Prostate gland (tissue), 2 donors: Measurements from ENCODE around the gene BCL2A1. TPM values are rescaled to one million over a fixed set of nuclear protein-coding genes. Genes with fewer than 3 reads are reported as not detected.

Experiments used
- DNase-seq: peaks from one replicate; pipeline ENCODE4 v3.0.0-alpha.2; 2019; ENCODE audit warnings: low spot score
- H3K27ac ChIP-seq, 2 donors: fragments of 200-600 bp; sonication (generic); 2 replicates each; pipeline ENCODE4 v1.5.1; 2017 to 2019
- H3K27me3 ChIP-seq: fragments of 200-600 bp; sonication (generic); replicated peaks from 2 replicates; pipeline ENCODE4 v1.5.1; 2019; ENCODE audit not compliant: insufficient read depth
- H3K36me3 ChIP-seq, 2 donors: fragments of 200-600 bp; sonication (generic); 1 replicate in 1 of 2; 2 replicates in 1 of 2; pipeline versions ENCODE4 v1.5.1 to v1.8.1; 2017 to 2019
- H3K4me1 ChIP-seq: fragments of 200-600 bp; sonication (generic); replicated peaks from 2 replicates; pipeline ENCODE4 v1.5.1; 2019
- H3K4me3 ChIP-seq, 2 donors: fragments of 200-600 bp; sonication (generic); 2 replicates each; pipeline ENCODE4 v1.5.1; 2017 to 2019
- H3K9me3 ChIP-seq: fragments of 200-600 bp; sonication (generic); 2 replicates; pipeline ENCODE4 v1.5.1; 2017
- POLR2A ChIP-seq: fragments of 450-650 bp; IDR thresholded peaks from one replicate; pipeline ENCODE4 v1.6.1; 2016; ENCODE audit warnings: antibody characterized with exemption, mild to moderate bottlenecking
- POLR2AphosphoS5 ChIP-seq: sonication (generic); formaldehyde crosslinking; IDR thresholded peaks from one replicate; pipeline ENCODE4 v1.6.1; 2017; ENCODE audit warnings: antibody characterized with exemption
- WGBS: methylation state at CpG from one replicate; pipeline ENCODE4 v1.1.5; 2018; 5-methylcytosine and 5-hydroxymethylcytosine counted together
- intact Hi-C: fragments of 100-400 bp; cut with DNase I; formaldehyde crosslinking; loops from one replicate; pipeline ENCODE4 v1.14.2; 2022
- total RNA-seq, 2 donors: library from RNA; depleted of rRNA; stranded (reverse); fragments of >200 nt; gene quantifications; one replicate each; pipeline ENCODE4 v1.1.0, GENCODE V29; 2016
- TF ChIP-seq, protein P1 (sequence below), 4 experiments: fragments of 200-600 bp in 2 of 4; fragments of 450-650 bp in 2 of 4; sonication (generic) in 2 of 4; IDR thresholded peaks; 1 replicate in 3 of 4; 2 replicates in 1 of 4; pipeline ENCODE4 v1.5.1; 2016 to 2019; ENCODE audit warnings: antibody characterized with exemption in 4 of 4, mild to moderate bottlenecking in 2 of 4, moderate library complexity in 2 of 4

Gene BCL2A1
- total RNA-seq, 2 donors from 2014 or later, result 0.57 to 2.7 TPM

DNA sequence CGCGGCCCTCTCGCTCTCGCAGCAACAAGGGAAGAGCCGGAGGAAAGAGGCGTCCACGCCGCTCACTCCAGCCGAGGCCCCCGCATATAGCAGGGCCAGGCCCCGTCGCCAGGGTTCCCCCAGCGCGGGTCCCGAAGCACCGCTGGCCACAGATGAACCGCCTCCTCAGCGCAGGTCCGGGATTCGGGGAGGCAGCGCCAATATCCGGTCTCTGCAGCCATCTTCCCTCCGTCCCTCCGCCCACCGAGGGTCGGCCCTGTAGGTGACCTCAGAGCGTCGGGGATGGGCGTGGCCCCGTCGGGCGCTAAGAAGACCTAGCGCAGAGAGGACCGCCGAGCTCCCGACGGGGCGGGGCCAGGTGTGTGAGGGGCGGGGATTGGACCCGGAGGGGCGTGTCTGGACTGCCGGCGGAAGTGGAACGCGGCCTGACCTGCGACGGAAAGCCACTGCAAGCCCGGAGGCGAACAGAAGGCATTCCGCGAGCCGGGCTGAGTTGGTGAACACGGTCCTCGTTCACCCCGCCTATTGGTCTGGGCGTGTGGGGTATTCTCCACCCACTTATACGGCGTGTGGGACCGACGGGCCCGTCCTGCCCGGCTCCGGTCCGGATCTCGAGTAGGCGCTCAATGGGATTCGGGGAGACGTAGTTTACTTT is 47.4 kb downstream of the BCL2A1 start:
- peak; percentile 96 for DNase-seq
- H3K4me1 ChIP-seq, result no peaks in the 10 kb centered on the region
- peak overlapping the region; percentile 66 to 84 for H3K4me3 ChIP-seq
- H3K27ac ChIP-seq, result peak overlapping the region; percentile 91 to 96
- no peaks in the 10 kb centered on the region for H3K9me3 ChIP-seq
- H3K27me3 ChIP-seq, result no peaks in the 10 kb centered on the region
- peaks cover 0 to 5% of the 10 kb centered on the region in 2 donors for H3K36me3 ChIP-seq
- under 1% methylated on average over 55 of the region's 68 CpGs for WGBS
- intact Hi-C loops, result loop anchor here (2.0 to 10.0 kb wide), 3 partner anchors 27 to 229 kb away; partner anchors contain the start of genes FAH, MTHFS and ZFAND6
- TF ChIP-seq POLR2AphosphoS5 (peak; percentile 95), POLR2A (peak; percentile 80)
- TF ChIP-seq, protein P1, sequence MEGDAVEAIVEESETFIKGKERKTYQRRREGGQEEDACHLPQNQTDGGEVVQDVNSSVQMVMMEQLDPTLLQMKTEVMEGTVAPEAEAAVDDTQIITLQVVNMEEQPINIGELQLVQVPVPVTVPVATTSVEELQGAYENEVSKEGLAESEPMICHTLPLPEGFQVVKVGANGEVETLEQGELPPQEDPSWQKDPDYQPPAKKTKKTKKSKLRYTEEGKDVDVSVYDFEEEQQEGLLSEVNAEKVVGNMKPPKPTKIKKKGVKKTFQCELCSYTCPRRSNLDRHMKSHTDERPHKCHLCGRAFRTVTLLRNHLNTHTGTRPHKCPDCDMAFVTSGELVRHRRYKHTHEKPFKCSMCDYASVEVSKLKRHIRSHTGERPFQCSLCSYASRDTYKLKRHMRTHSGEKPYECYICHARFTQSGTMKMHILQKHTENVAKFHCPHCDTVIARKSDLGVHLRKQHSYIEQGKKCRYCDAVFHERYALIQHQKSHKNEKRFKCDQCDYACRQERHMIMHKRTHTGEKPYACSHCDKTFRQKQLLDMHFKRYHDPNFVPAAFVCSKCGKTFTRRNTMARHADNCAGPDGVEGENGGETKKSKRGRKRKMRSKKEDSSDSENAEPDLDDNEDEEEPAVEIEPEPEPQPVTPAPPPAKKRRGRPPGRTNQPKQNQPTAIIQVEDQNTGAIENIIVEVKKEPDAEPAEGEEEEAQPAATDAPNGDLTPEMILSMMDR (IDR thresholded peaks at IDR 0.05), result peak in 2 of 4 experiments; percentile 7 to 11

DNA sequence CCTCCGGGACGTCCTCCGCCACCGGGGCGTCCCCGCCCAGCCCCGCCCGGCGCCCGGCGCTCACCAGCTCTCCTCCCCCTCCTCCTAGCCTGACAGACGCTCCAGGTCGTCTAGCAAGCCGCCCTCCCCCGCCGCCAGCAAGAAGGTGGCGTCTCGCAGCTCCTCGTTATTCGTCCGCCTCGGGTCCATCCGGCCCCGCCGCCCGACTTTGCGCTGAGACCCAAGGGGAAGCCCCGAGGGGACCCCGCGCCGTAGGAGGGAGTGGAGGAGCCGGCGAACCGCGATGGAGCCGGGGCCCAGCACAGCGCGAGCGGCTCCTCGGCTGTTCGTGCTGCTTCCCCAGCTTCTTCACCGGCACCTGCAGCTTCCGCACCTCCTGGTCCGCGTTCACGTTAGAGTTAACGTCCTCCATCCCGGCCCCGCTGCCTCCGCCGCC is 47.9 kb downstream of the BCL2A1 start:
- under 1% methylated on average over 43 of the region's 51 CpGs for WGBS
- intact Hi-C loops, result loop anchor here (2.0 to 10.0 kb wide), 3 partner anchors 26 to 230 kb away; partner anchors contain the start of genes FAH, MTHFS and ZFAND6

DNA sequence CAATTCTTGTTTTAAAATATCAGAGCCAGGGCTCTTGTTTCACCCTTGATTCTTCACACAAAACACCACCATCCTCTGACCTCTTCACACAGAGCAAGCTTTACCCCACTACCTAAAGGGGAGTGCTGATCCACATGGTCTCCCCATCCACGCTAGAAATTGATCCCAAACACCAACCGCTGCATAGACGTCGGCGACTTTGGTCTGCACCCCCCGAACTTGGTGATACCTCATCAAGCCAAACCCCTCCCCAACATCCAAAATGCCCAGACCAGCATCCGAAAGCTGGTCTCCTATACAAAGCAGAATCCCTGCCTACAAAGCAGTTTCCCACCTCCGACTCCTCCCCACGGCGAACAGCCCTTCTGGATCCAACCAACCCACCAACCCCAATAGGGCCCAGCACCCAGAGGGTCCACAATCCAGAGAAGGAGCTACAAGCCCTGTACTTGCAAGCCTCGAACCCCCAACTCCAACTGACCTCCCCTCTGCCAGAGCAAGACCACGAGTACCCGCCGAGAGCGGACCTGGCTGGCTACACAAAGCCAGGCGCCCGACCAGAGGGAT is 48.4 kb downstream of the BCL2A1 start:
- Histone ChIP-seq H3K4me1 (no peaks in the 10 kb centered on the region), H3K27me3 (no peaks in the 10 kb centered on the region), H3K9me3 (no peaks in the 10 kb centered on the region), H3K36me3 (peaks cover 0 to 5% of the 10 kb centered on the region in 2 donors), H3K4me3 (peak overlapping the region; percentile 66 to 84), H3K27ac (peak overlapping the region; percentile 91 to 96)
- no peak for TF ChIP-seq POLR2A
- TF ChIP-seq POLR2AphosphoS5, result no peak
- TF ChIP-seq, protein P1 (IDR thresholded peaks at IDR 0.05), result no peak
- 13% methylated on average over 17 of the region's 17 CpGs for WGBS
- intact Hi-C loops, result loop anchor here (2.0 to 10.0 kb wide), 3 partner anchors 26 to 230 kb away; partner anchors contain the start of genes FAH, MTHFS and ZFAND6
- DNase-seq, result no peak

More for the DNA sequence above, 47.9 kb downstream of the BCL2A1 start:
- Histone ChIP-seq H3K27ac (peak overlapping the region; percentile 91 to 96), H3K36me3 (peaks cover 0 to 5% of the 10 kb centered on the region in 2 donors), H3K4me3 (peak overlapping the region; percentile 66 to 84), H3K4me1 (no peaks in the 10 kb centered on the region), H3K27me3 (no peaks in the 10 kb centered on the region), H3K9me3 (no peaks in the 10 kb centered on the region)
- TF ChIP-seq POLR2A, result no peak
- TF ChIP-seq, protein P1 (IDR thresholded peaks at IDR 0.05), result no peak
- no peak for TF ChIP-seq POLR2AphosphoS5
- DNase-seq, result peak; percentile 69

DNA sequence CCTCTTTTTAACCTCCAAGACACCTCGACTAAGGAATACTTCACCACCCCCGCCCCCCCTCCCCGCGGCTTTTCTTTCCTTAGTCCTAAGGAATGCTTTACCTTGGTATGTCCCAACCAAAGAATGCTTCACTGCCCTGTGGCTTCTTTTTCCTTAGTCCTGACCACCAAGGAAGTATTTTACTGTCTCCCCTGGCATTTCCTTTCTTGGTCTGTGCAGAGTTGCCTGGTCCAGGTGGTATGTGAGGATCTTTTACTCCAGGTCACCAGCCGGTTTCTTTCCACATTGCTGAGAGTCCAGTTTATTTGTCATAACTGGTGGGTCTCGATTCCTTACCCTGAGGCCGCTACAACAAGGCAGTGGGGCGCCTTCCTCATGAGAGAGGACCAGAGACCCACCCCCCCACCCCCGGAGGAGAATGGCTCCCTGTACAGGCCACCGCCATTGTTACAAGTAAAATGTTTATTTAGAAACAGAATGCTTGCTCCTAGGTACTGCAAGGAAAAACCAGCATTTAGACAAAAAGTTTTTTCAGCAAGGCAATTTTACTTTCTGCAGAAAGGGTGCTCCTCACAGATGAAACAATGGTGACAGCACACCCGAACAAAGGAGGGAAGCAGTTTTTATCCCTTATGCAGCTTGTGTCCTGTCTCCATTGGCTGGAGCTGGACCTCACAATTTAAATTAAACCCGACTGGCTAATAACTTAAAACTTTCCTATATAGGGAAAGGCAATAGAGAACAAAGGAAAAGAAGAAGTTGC is 51.1 kb downstream of the BCL2A1 start:
- WGBS, result 94% methylated on average over 12 of the region's 12 CpGs
- Histone ChIP-seq H3K36me3 (peaks cover 0 to 5% of the 10 kb centered on the region in 2 donors), H3K27ac (no peak overlapping the region), H3K4me1 (no peaks in the 10 kb centered on the region), H3K4me3 (no peak overlapping the region), H3K9me3 (no peaks in the 10 kb centered on the region), H3K27me3 (no peaks in the 10 kb centered on the region)
- TF ChIP-seq POLR2AphosphoS5 (no peak), POLR2A (no peak)
- intact Hi-C loops, result loop anchor here (10.0 kb wide), 1 partner anchor 135 kb away; the partner anchor contains the start of gene ZFAND6
- DNase-seq, result no peak
